EL (cell line): Measurements from ENCODE around the gene SLC19A1.

Experiments
- DNase-seq: peaks from one replicate; pipeline ENCODE4 v3.0.0-alpha.2; 2016

Gene SLC19A1

DNA sequence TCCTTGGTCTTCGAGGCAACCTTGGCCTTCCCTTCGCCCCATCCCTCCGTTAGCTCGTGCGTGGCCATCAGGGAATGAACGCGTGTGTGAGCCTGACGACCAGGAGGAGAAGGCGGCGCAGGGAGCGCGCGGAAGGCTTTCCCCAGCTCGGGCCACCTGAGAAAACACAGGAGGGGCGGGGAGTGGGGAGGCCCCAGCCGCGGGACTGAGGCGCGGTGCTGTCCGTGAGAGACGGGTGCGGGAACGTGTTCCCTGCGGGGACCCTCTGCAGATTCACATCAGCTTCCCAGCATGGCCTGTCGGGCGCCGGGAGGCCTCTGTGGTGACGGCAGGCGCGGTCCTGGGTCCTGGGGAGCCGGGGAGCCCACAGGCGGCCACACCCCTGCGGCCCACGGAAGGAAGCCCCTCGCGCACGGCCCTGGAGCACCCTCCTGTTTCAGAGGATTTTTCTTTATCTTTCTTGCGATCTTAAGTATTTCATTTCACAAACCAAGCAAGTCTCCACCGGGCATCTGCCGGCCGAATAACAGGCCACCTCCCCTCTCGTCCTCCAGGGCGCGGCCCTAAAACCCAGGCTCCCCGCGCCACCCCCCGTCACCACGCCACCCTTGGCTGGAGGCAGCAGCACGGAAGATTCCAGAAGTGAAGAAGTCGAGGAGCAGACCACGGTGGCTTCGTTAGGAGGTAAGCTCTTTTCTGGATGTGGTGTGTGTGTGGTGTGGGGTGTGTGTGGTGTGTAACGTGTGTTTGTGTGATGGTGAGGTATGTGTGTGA is 66.3 kb downstream of the SLC19A1 start:
- no peak for DNase-seq

DNA sequence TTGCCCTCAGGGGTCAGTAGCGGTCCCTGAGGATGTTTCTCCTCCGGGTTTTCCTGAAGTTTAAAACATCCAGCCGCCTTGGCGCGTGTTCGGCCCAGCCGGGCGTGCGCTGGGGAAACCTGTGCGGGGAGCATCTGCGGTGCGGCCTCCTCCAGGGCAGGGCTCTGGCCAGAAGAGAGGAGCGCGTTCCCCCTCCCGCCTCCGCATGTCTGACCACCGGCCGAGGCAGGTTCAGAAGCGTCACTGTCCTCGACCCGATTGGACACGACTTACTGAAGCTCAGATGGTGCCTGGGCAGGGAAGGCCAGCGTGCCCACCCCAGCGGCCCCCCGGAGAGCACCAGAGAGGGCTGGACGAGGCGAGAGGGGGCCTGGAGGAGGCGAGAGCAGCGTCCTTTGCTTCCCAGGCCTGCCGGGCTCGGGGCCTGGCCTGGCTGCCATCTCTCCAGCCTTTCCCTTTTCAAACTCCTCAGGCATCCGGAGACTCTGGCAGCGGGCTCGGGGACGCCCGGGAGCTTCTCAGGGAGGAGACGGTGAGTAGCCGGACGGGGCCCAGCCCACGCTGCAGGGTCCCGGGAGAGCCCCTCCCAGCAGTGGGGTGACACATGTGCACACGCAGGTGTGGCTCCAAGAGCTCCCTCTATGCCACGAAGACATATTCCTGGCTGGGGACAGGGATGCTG is 67.1 kb downstream of the SLC19A1 start:
- DNase-seq, result no peak

DNA sequence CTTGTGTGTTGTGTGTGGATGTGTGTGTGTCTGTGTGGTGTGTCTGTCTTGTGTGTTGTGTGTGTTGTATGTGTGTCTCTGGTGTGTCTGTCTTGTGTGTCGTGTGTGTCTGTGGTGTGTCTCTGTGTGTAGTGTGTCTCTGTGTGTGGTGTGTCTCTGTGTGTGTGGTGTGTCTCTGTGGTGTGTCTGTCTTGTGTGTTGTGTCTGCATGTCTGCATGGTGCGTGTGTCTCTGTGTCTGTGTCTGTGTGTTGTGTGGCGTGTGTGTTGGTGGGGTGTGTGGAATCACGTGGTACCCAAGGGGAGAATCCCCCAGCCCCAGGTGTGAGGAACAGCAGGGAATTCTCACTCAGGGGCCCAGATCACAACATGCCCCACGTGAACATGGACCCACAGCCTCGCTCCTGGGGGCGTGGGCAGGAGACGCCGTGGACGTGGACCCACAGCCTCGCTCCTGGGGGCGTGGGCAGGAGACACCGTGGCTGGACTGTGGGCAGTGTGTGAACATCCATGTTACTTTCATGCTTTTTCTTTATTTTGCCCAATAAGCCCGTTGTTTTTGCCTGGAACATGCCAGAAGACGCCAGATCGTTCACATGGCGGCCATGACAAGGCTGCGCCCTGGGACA is 67.8 kb downstream of the SLC19A1 start:
- no peak for DNase-seq

DNA sequence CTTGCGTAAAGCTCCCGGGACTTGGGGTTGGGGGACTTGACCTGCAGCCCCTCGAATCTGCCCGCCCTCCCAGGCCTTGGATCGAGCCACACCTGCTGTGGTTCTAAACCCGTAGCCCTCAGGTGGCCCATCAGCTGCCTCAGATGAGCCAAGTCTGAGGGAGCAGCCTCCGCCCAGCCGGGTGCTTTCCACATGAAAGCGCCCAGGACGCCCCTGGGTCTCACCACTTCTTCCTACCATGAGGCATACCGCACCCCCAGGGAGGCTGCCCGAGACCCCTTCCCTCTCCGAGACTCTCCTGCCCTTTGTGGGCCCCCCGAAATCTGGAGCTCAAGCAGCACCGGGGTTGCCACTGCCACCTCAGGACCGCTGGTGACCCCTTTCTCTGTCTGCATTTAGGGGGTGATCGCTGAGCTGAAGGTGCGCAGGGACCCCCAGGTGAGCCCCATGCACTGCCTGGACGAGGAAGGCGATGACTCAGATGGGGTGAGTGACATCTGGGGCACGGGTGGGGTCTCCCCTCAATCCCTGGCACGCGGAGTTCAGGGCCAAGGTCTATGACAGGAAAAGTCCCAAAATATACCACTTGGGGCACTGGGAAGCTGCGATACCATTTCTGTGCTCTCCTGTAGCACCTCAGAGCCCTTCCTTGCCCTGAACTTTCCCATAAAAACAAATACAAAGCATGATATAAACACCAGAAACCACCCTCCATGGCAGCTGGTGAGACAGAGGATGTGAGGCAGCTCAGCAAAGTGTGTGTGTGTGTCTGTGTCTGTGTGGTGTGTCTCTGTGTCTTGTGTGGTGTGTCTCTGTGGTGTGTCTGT is 68.5 kb downstream of the SLC19A1 start:
- DNase-seq, result no peak

DNA sequence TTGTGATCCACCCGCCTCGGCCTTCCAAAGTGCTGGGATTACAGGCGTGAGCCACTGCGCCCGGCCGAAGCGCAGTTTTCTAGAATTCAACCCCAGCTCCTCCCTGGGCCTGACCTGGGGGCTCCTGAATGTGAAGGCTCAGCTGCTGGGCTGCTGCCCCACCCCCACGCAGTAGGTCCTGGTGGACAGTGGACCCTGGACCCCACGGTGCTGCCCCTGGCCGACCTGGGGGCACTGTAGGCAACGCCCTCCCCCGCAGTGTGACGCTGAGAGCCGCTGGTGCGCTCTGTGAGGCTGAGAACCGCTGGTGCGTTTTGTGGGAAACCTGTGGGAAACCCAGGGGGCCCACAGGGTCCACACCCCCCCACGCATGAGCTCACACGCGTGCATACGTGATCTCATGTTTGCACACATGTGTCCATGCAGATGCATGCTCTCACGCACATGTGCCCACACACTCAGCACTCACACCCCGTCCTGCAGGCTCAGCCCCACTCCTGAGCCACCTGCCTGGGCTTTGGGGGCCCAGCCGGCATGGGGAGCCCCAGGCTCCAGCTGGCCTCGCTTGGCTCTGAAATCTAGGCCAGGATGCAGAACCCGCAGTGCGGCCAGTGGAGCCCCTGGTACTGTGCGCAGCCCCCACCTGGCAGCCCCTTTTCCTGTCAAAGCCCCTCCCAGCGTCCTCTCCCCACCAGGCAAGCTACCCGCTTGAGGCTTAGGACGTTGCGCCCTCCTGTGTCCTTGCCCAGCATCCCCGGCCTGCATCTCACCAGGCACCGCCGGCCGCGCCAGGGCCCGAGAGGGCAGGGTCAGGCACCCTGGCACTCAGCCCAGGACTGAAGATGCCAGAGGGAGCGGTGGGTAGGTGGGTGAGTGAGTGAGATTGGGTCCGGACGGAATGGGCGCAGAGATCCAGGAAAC is 69.5 kb downstream of the SLC19A1 start:
- no peak for DNase-seq

DNA sequence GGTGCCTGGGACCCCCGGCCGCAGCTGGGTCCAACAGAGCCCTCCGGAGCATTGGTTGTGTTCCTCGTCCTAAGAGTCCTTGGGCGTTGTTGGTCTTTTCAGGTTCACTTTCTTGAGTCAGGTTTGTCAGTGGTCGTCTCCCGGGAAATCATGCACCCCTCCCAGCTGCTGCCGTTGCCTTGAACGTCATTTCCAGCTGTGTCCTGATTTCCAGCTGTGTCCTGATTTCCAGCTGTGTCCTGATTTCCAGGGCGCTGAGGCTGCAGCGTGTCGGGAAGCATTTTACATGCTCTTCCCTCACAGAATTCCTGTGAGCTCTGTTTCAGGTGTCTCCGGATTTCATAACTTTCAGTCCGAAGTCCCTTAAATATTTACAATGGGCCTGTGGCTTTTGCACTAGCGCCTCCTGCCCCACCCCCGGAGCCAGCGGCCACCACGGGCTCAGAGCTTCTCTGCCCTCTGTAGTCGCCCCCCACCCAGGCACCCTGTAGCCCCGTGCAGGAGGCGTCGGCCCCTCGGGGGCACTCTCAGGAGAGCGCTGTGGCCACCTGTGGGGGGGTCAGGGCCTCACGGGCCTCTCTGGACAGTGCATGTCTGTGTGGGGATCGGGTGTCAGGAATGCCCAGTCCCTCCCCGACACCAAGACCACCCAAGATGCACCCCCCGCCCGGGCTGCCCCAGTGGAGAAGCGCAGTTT is 70.6 kb downstream of the SLC19A1 start:
- no peak for DNase-seq

DNA sequence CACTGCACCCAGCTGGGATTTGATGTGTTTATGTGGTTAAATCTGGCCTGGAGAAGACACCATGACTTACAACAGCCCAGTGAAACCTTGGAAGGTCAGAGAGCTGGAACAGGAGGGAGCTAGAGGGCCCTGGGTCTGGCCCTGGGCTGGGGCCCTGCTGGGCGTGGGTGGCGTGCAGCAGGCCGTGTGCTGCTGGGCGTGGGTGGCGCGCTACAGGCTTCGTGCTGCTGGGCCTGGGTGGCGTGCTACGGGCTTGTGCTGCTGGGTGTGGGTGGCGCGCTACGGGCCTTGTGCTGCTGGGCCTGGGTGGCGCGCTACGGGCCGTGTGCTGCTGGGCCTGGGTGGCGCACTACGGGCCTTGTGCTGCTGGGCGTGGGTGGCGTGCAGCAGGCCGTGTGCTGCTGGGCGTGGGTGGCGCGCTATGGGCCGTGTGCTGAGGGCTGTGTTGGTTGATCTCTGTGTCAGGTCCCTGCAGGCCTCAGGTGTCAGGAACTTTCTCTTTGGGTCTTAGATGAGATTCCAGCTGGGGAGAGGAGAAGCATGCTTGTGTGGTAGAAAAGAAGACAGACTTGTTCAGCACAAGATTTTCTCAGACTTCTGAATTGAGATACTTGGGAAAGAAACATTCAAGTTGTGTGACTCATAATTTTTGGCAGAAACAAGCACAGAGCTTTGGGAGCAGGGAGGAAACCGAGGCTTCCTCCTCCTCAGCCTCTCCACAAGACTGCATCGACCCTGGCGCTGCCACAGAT is 71.3 kb downstream of the SLC19A1 start:
- DNase-seq, result peak; percentile 87

DNA sequence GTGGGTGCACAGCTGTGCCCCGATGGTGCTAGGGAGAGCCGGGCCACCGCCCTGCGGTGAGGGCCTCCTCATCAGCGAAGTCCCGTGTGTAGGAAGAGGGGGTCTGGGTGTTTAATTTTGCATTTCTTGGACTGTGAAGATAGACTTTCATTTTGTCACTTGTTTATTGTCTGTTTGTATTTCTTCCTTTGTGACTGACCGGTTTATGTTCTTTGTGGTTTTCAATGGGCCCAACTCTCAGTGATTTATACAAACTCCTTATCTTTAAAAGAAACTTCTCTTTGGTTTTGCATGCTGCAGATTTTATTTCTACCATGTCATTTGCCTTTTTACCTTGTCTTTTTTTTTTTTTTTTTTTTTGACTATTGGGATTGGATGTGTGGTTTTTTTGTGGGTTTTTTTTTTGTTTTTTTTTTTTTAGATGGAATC is 72.1 kb downstream of the SLC19A1 start:
- peak; percentile 37 for DNase-seq

DNA sequence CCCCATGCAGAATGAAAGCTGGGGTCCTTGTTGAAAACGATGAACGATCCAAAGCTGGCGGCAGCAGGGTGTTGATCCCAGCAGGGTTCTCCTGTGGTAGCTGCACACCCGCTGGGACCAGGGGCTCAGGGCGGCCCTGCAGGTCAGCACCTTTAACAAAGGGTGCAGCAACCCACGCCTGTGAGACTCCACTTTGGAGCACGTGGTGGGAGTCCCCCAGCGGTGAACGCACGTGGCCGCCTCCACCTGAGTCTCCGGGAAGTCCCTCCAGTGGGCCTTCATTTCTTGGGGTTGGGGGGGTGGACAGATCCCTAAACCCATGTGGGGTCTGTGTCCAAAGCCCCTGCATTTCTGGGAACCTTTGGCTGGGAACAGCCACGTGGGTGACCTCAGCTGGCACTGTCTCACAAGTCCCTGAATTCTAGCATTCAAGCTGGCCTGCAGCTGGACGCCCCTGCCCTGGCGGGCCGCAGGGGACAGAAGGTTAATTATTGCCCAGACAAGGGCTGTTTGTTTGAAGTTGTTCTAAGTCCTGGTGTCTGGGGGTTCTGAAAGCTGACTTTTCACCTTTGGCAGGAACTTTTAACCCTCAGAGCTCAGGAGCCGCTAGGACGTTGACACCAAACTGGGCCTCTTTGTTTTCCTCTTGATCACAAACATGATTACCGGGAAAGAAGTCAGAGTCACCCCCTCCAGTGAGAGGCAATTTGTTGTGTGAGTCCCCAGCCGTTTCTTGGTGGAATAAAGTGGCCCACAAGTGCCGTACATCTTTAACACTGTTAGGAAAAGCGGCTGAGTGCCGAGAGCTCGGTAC is 72.8 kb downstream of the SLC19A1 start:
- no peak for DNase-seq

DNA sequence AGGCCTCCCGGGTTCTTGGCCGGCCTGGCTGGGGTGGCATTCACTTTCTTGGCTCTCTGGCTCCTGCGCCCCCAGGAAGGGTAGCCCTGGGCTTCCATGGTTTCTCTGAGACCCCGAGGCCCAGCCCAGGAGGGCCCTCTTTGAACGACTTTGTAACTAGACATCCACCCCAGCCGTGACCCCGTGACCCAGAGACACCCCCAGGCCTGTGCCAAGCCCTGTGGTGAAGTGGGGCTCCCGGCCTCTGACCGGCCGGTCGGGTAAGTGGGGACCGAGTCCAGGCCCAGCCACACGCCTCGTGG is 73.3 kb downstream of the SLC19A1 start:
- DNase-seq, result no peak

DNA sequence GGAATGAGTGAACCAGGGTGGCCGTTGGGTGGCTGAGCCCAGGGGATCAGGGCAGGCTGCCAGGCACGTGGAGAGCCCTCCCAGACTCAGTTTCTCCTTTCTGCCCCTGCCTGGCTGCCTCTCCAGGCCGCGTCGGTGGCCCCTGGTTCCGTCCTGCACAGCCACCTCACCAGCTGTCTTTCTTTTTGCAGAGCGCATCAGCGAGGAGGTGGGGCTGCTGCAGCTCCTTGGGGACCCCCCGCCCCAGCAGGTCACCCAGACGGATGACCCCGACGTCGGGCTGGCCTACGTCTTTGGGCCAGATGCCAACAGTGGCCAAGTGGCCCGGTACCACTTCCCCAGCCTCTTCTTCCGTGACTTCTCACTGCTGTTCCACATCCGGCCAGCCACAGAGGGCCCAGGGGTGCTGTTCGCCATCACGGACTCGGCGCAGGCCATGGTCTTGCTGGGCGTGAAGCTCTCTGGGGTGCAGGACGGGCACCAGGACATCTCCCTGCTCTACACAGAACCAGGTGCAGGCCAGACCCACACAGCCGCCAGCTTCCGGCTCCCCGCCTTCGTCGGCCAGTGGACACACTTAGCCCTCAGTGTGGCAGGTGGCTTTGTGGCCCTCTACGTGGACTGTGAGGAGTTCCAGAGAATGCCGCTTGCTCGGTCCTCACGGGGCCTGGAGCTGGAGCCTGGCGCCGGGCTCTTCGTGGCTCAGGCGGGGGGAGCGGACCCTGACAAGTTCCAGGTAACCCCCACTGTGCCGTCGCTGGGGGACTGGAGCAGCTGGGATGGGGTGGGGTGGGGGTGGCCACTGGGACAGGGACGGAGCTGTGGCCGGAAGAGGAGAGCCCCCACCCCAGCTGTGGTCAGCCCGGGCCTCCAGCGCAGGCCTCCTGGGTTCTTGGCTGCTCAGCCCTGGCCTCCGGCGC is 73.9 kb downstream of the SLC19A1 start:
- no peak for DNase-seq

DNA sequence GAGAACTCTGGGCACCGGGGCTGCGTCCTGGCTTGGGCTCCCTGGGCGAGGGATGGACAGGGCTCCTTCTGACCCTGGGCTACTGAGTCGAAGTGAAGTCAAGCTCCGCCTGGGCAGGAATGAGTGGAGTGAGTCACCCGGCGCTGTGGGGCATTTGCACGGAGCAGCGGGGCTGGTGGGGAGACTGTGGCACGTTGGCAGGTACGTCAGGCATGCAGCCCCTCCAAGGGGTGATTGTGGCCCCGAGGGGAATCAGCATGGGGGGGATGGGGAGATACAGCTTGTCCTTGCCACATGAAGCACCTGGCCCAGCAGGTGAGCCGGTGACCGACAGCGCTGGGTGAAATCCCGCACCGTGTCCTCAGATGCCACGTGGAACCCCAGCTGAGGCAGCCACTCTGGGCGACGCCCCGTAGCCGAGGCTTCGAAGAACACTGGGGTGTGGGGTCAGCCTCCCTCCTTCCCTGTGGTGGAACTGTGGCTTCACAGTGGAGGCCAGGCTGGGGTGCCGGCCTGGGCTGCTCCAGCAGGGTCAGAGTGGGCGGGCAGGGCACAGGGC is 74.9 kb downstream of the SLC19A1 start:
- DNase-seq, result peak; percentile 68

DNA sequence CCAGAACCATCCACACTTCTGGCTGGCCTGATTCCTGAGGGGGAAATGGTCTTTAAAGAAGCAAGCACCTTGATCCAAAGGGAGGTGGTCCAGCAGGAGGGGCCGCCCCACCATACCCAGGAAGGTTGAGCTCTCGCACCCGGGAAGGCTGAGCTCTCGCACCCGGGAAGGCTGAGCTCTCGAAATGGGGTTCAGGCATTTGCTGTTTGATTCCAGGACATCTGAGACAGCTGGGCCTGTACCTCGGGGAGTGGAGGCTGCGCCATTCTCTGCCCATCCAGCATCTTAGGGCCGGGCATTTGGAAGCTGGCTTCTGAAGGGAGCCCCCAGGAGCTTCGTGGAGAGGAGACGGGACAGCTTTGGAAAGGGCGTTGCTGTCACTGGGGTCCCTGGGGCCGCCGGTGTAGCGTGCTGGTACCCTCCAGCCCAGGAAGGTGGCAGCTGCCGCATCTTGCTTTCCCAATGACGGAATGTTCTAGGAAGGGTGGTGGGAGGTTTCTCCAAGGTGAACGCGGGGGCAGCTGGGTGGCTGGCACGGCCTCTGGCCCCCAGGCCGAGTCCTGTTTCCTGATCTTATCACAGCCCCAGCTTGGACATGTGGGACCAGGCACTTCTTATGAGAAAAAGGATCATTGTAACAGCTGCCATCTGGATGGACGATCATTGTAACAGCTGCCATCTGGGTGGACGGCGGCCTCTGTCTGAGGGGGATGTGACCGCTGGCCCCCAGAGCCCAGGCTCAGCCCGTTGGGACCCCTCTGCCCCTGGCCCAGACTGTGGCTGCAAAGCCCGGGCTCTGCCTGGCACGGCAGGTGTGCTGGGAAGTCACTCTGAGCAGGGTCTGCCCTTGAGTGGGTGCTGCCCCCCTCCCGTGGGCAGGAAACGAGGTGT is 75.7 kb downstream of the SLC19A1 start:
- no peak for DNase-seq

DNA sequence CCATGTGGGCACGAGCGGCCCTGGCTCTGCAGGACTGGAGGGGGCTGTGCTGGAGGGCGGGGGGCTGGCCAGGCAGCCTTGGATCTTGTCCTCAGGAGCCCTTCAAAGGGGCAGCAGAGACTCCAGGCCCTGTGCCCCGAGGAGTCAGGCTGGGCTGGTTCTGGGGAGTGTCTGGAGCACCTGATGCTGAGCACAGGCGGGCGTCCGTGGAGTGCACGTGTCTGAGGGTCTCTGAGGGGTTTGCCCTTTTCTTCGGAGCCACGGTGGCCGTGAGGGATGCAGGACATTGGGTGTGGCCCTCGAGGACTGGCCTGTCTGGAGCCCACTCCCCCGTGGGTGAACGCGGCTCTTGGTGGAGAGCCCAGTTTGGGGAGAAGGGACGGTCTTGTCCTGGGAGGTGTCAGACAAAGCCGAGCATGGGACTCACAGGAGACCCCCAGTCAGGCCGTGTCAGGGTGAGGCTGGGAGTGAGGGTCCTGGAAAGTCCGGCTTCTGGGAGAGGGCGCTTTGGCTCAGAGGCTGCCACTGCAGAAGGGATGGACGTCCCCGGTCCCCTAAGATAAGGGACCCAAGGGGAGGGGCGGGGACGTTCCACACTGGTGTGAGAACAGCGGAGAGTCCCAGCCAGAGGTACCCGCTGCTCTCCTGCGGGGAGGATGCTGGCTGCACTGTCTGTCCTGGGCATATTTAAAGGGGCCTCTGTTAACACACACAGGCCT is 76.5 kb downstream of the SLC19A1 start:
- DNase-seq, result no peak

DNA sequence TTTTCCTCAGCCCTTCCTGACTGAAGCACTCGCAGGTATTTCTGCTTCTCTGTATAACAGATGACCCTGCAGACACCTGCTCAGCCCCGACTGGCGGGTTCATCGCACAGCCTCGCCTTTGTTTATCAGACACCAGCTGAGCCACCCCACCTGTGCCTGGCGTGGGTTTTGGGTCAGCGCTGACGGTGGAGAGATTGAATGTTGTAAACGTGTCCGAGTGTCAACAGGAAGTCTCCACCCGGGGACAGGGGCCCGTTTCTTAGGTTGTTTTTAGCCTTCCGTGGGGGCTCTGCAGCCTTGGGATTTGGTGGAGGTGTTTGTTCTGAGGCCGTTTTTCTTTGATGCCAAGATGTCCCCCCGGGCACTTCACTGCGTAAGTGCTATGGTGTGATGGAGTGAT is 77.1 kb downstream of the SLC19A1 start:
- no peak for DNase-seq

DNA sequence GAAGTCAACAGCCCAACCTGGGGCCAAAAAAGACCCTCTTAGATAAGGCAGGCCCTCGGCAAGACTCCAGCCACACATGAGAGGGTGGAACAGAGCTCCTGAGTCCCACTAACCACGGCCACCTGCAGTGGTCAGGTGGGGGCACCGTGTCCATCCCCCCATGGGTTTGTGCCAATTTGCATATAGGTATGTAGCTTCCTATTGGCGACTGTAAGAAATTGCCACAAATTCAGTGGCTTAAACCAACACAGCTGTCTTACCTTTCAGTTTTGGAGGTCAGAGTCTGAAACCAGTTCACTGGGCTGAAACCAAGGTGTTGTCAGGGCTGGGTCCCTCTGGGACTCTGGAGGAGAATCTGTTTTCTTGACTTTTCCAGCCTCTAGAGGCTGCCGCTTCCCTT is 77.9 kb downstream of the SLC19A1 start:
- DNase-seq, result no peak

DNA sequence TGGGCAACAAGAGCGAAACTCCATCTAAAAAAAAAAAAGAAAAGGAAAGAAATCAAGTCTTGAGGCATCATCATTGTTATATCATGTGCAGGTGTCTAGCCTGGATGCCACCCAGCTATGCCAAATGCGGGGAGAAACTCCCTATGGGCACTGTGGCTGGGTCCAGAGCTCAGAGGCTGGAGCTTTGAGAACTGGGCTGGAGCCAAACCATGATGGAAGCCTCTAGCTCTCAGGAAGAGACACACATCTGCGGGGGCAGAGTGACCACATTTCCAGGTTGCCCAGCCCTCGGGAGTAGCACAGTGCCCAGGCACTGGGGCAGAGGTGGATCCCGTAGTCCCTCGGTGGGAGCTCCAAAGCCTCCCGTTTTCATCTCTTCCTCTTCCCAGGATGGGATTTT is 78.4 kb downstream of the SLC19A1 start:
- no peak for DNase-seq
